Measurements from ENCODE around the gene IRAK1BP1. TPM values are rescaled to one million over a fixed set of nuclear protein-coding genes. Genes with fewer than 3 reads are reported as not detected.

IRAK1BP1 gene
- total and polyA plus RNA-seq, 9 of the 15 experiments (the other 6 are each of a cell fraction or from before 2014, with no cell fraction given) = 1.8 to 3.7 (median 2.1) TPM

GRCh38 chr6:78835817-78836216, 31.5 kb upstream of the IRAK1BP1 start (continued):
- TF ChIP-seq KDM4B (IDR thresholded peaks at IDR 0.05; ENCODE audit: borderline replicate concordance in 2 of 2, low read depth in 1 of 2) = no peak
- TF ChIP-seq RAD21 (CRISPR knock-in tag; conservative IDR thresholded peaks at IDR 0.05 in 1 of 2, IDR thresholded peaks at IDR 0.05 in 1 of 2) = peak in 1 of 2 experiments; percentile 19; a peak in 2 of 4 replicates
- no peak for TF ChIP-seq TARDBP (IDR thresholded peaks at IDR 0.05)

- Histone ChIP-seq H3K79me2 (ENCODE audit: control insufficient read depth, insufficient read depth, low read length) (no peaks in the 10 kb centered on the region), H3K4me3 (no peak overlapping the region), H3K36me3 (ENCODE audit: control insufficient read depth, insufficient read depth, low read length) (no peaks in the 10 kb centered on the region), H3K9ac (ENCODE audit: insufficient read depth in 1 of 2, low read depth in 2 of 2, low read length in 2 of 2) (no peak overlapping the region), H3K4me2 (ENCODE audit: insufficient read depth, low read length) (no peak overlapping the region), H3K9me3 (replicated peaks; ENCODE audit: control insufficient read depth, insufficient read depth, low read depth, low read length) (no peaks in the 10 kb centered on the region), H3K9me1 (ENCODE audit: control insufficient read depth, insufficient read depth, low read length) (no peaks in the 10 kb centered on the region), H2AFZ (ENCODE audit: low read depth, low read length) (no peak overlapping the region), H3K4me1 (replicated peaks in 1 of 2; ENCODE audit: control insufficient read depth in 2 of 2, insufficient read depth in 2 of 2, low read length in 2 of 2) (no peaks in the 10 kb centered on the region), H3K27ac (ENCODE audit: extremely low read depth, low read depth, low read length) (no peak overlapping the region), H4K20me1 (replicated peaks; ENCODE audit: control insufficient read depth, insufficient read depth, low read length) (no peaks in the 10 kb centered on the region), H3K27me3 (ENCODE audit: control insufficient read depth in 2 of 2, insufficient read depth in 2 of 2, low read length in 2 of 2) (no peaks in the 10 kb centered on the region)
- intact Hi-C loops (cut with micrococcal nuclease) = no loop called here
- 0% methylated on average over 3 of the region's 3 CpGs for WGBS (ENCODE audit: insufficient coverage, low coverage, missing lambda C conversion rate)
- POLR2A ChIA-PET = interaction anchor here (0.7 kb wide), 1 partner anchor 1451 kb away, joined by 3 read pairs; no protein-coding TSS in a partner anchor
- in situ Hi-C loops (cut with MboI) = no loop called here
- ATAC-seq (no peak), DNase-seq (ENCODE audit: extremely low read depth in 1 of 4, low spot score in 3 of 4) (no peak), FAIRE-seq (no peak)
- CTCF ChIA-PET (ENCODE audit: low intra/inter-chr PET ratio) = no interaction called here
- no TSS peak for BruUV-seq (replicated peaks)
- TF ChIP-seq, protein P1, sequence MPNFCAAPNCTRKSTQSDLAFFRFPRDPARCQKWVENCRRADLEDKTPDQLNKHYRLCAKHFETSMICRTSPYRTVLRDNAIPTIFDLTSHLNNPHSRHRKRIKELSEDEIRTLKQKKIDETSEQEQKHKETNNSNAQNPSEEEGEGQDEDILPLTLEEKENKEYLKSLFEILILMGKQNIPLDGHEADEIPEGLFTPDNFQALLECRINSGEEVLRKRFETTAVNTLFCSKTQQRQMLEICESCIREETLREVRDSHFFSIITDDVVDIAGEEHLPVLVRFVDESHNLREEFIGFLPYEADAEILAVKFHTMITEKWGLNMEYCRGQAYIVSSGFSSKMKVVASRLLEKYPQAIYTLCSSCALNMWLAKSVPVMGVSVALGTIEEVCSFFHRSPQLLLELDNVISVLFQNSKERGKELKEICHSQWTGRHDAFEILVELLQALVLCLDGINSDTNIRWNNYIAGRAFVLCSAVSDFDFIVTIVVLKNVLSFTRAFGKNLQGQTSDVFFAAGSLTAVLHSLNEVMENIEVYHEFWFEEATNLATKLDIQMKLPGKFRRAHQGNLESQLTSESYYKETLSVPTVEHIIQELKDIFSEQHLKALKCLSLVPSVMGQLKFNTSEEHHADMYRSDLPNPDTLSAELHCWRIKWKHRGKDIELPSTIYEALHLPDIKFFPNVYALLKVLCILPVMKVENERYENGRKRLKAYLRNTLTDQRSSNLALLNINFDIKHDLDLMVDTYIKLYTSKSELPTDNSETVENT (CRISPR knock-in tag; IDR thresholded peaks at IDR 0.05) = no peak
- TF ChIP-seq ELK3 (CRISPR knock-in tag; IDR thresholded peaks at IDR 0.05) (no peak), ZKSCAN1 (IDR thresholded peaks at IDR 0.05; ENCODE audit: low read depth, low read length) (no peak), GTF2E2 (tag; IDR thresholded peaks at IDR 0.05) (no peak), TCF15 (CRISPR knock-in tag; IDR thresholded peaks at IDR 0.05) (no peak), THAP7 (CRISPR knock-in tag; IDR thresholded peaks at IDR 0.05) (no peak), ESRRA (IDR thresholded peaks at IDR 0.05; ENCODE audit: borderline replicate concordance, low read depth) (no peak)
- TF ChIP-seq, protein P2, sequence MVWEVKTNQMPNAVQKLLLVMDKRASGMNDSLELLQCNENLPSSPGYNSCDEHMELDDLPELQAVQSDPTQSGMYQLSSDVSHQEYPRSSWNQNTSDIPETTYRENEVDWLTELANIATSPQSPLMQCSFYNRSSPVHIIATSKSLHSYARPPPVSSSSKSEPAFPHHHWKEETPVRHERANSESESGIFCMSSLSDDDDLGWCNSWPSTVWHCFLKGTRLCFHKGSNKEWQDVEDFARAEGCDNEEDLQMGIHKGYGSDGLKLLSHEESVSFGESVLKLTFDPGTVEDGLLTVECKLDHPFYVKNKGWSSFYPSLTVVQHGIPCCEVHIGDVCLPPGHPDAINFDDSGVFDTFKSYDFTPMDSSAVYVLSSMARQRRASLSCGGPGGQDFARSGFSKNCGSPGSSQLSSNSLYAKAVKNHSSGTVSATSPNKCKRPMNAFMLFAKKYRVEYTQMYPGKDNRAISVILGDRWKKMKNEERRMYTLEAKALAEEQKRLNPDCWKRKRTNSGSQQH (CRISPR knock-in tag; IDR thresholded peaks at IDR 0.05) = no peak
Observed at GRCh38 chr6:78836598-78836997, 30.8 kb upstream of the IRAK1BP1 start.

Measured in K562 (cell line).